ENCODE results near the gene OR1Q1. TPM values are rescaled to one million over a fixed set of nuclear protein-coding genes. Genes with fewer than 3 reads are reported as not detected.
"Not testable (repeated sequence)": the region's sequence is repeated elsewhere in the genome, so short reads cannot be mapped to it uniquely, and the experiment has no call there.

The OR1Q1 gene
- not detected for total RNA-seq

- Mint-ChIP-seq H3K27ac (no peak within 1 kb of the TSS), H3K36me3 (ENCODE audit: low read depth) (no peaks in the 10 kb centered on the region), H3K9me3 (no peaks in the 10 kb centered on the region), H3K4me3 (no peak within 1 kb of the TSS), H3K4me1 (no peaks in the 10 kb centered on the region), H3K27me3 (peaks cover 2% of the 10 kb centered on the region)
- POLR2A ChIA-PET = no interaction called here
- DNase-seq = no peak
- CTCF ChIA-PET = no interaction called here
Measured at GRCh38 chr9:122614362-122614761, at the start of gene OR1Q1. OR1Q1 (plus strand) TSS chr9:122614738; CDS start chr9:122614738, 0 bp downstream.

DNA sequence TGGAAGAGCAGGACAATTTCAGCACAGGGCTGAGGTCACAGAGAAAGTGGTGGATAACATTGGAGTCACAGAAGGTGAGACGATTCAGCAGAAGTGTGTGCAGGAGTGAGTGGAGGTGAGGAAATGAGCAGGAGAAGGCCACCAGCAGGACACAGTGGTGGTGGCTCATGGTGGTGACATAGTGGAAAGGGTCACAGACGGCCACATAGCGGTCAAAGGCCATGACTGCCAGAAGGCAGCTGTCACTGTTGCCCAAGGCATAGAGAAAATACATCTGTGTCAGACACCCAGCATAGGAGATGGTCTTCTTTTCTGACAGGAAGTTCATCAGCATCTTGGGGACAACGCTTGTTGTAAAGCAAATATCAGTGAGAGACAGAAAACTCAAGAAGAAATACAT lies 46.6 kb upstream of the OR1Q1 start:
- no peak overlapping the region for H3K27ac Mint-ChIP-seq
- no peak for DNase-seq
- POLR2A ChIA-PET = no interaction called here
- no peaks in the 10 kb centered on the region for H3K36me3 Mint-ChIP-seq (ENCODE audit: low read depth)
- H3K4me3 Mint-ChIP-seq = no peak overlapping the region
- H3K27me3 Mint-ChIP-seq = peaks cover 2% of the 10 kb centered on the region
- H3K4me1 Mint-ChIP-seq = peaks cover 3% of the 10 kb centered on the region
- CTCF ChIA-PET = no interaction called here
- peaks cover 2% of the 10 kb centered on the region for H3K9me3 Mint-ChIP-seq

- no peak for DNase-seq
- no peak overlapping the region for H3K4me3 Mint-ChIP-seq
- H3K27ac Mint-ChIP-seq = no peak overlapping the region
- CTCF ChIA-PET = no interaction called here
- no peaks in the 10 kb centered on the region for H3K9me3 Mint-ChIP-seq
- no peaks in the 10 kb centered on the region for H3K36me3 Mint-ChIP-seq (ENCODE audit: low read depth)
- peaks cover 3% of the 10 kb centered on the region for H3K4me1 Mint-ChIP-seq
- H3K27me3 Mint-ChIP-seq = no peaks in the 10 kb centered on the region
- POLR2A ChIA-PET = no interaction called here
Measured at GRCh38 chr9:122572456-122572855, 42.1 kb upstream of the OR1Q1 start.

DNA sequence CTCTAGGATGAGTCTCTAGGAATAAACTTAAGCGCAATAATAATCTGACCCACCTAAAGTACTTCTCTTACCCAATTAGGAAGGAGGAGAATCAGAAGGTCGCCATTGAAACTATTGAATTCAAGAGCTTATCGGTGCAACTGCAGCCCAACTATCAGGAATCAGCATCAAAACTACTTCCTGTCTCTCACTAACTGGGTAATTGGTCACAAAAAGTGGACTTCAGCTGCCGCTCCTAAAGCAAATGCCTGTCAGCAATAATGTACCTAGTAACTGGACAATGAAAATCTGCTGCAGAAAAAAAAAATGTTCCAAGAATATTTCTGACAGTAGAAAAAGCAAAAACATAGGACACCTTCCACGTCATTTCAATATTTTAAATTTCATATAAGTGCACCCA lies 34.7 kb upstream of the OR1Q1 start:
- ChIA-PET CTCF (no interaction called here), POLR2A (no interaction called here)
- Mint-ChIP-seq H3K27me3 (no peaks in the 10 kb centered on the region), H3K9me3 (no peaks in the 10 kb centered on the region), H3K36me3 (ENCODE audit: low read depth) (no peaks in the 10 kb centered on the region), H3K4me1 (no peaks in the 10 kb centered on the region), H3K27ac (no peak overlapping the region), H3K4me3 (no peak overlapping the region)
- no peak for DNase-seq

DNA sequence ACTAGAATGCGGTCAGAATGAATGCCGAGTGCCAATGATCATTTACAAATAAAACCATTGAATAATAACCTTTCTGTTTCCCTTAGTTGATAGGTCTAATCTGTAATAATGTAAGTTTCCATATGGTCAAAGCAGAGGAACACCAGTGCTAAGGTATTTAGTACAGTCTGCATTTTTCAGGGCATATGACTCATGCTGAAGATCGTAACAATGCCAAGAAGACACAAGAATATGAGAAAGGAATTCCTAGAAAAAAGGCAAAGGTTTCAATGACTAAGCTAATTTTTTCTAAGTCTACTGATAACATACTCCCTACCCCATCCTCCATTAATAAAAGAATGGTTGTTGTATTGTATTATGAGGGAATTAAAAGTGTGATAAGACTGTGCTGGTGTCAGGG lies 34.2 kb upstream of the OR1Q1 start:
- Mint-ChIP-seq H3K4me3 (no peak overlapping the region), H3K9me3 (no peaks in the 10 kb centered on the region), H3K4me1 (no peaks in the 10 kb centered on the region), H3K27me3 (no peaks in the 10 kb centered on the region), H3K27ac (no peak overlapping the region), H3K36me3 (ENCODE audit: low read depth) (no peaks in the 10 kb centered on the region)
- POLR2A ChIA-PET = no interaction called here
- CTCF ChIA-PET = no interaction called here
- DNase-seq = no peak

DNA sequence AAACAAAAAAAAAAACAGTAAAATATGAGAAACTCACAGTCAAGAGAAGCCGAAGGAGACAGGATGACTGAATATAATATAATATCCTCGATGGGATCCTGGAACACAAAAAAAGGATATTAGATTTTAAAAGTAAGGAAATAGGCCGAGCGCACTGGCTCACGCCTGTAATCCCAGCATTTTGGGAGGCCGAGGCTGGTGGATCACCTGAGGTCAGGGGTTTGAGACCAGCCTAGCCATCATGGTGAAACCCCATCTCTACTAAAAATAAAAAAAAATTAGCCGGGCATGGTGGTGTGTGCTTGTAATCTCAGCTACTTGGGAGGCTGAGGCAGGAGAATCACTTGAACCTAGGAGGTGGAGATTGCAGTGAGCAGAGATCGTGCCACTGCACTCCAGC lies 31.3 kb upstream of the OR1Q1 start, which contains the start of gene OR1L8:
Gene OR1L8 (minus strand): TSS at position 101 of the 400 bp plus-strand sequence. CDS start 14,907 bp downstream, outside the sequence.
- H3K27me3 Mint-ChIP-seq; H3K4me1 Mint-ChIP-seq; H3K27ac Mint-ChIP-seq; CTCF ChIA-PET; POLR2A ChIA-PET; DNase-seq; H3K9me3 Mint-ChIP-seq; H3K4me3 Mint-ChIP-seq; H3K36me3 Mint-ChIP-seq (ENCODE audit: low read depth): not testable (repeated sequence)

- Mint-ChIP-seq H3K9me3 (peaks cover 5% of the 10 kb centered on the region), H3K4me1 (no peaks in the 10 kb centered on the region), H3K27ac (no peak overlapping the region), H3K27me3 (no peaks in the 10 kb centered on the region), H3K4me3 (no peak overlapping the region), H3K36me3 (ENCODE audit: low read depth) (no peaks in the 10 kb centered on the region)
- no peak for DNase-seq
- CTCF ChIA-PET = no interaction called here
- POLR2A ChIA-PET = no interaction called here
Measured at GRCh38 chr9:122605691-122606090, 8.8 kb upstream of the OR1Q1 start.

GRCh38 chr9:122606587-122606986 lies 8.0 kb upstream of the OR1Q1 start:
- no peak overlapping the region for H3K4me3 Mint-ChIP-seq
- DNase-seq = no peak
- H3K27me3 Mint-ChIP-seq = peaks cover 2% of the 10 kb centered on the region
- ChIA-PET CTCF (no interaction called here), POLR2A (no interaction called here)
- H3K27ac Mint-ChIP-seq = no peak overlapping the region
- H3K36me3 Mint-ChIP-seq (ENCODE audit: low read depth) = no peaks in the 10 kb centered on the region
- no peaks in the 10 kb centered on the region for H3K9me3 Mint-ChIP-seq
- no peaks in the 10 kb centered on the region for H3K4me1 Mint-ChIP-seq

GRCh38 chr9:122609804-122610203 lies 4.7 kb upstream of the OR1Q1 start:
- Mint-ChIP-seq H3K27me3 (peaks cover 2% of the 10 kb centered on the region), H3K9me3 (no peaks in the 10 kb centered on the region), H3K4me3 (no peak overlapping the region), H3K4me1 (no peaks in the 10 kb centered on the region), H3K27ac (no peak overlapping the region), H3K36me3 (ENCODE audit: low read depth) (no peaks in the 10 kb centered on the region)
- CTCF ChIA-PET = no interaction called here
- POLR2A ChIA-PET = no interaction called here
- DNase-seq = no peak

- CTCF ChIA-PET = no interaction called here
- no peak for DNase-seq
- Mint-ChIP-seq H3K9me3 (peaks cover 2% of the 10 kb centered on the region), H3K4me3 (no peak overlapping the region), H3K27me3 (no peaks in the 10 kb centered on the region), H3K4me1 (no peaks in the 10 kb centered on the region), H3K36me3 (ENCODE audit: low read depth) (no peaks in the 10 kb centered on the region), H3K27ac (no peak overlapping the region)
- POLR2A ChIA-PET = no interaction called here
Measured at GRCh38 chr9:122619996-122620395, 5.5 kb downstream of the OR1Q1 start.

GRCh38 chr9:122642226-122642625 lies 27.7 kb downstream of the OR1Q1 start:
- ChIA-PET CTCF (no interaction called here), POLR2A (no interaction called here)
- peaks cover 3% of the 10 kb centered on the region for H3K27me3 Mint-ChIP-seq
- no peaks in the 10 kb centered on the region for H3K4me1 Mint-ChIP-seq
- no peak overlapping the region for H3K27ac Mint-ChIP-seq
- no peaks in the 10 kb centered on the region for H3K36me3 Mint-ChIP-seq (ENCODE audit: low read depth)
- no peak for DNase-seq
- peaks cover 3% of the 10 kb centered on the region for H3K9me3 Mint-ChIP-seq
- H3K4me3 Mint-ChIP-seq = no peak overlapping the region

DNA sequence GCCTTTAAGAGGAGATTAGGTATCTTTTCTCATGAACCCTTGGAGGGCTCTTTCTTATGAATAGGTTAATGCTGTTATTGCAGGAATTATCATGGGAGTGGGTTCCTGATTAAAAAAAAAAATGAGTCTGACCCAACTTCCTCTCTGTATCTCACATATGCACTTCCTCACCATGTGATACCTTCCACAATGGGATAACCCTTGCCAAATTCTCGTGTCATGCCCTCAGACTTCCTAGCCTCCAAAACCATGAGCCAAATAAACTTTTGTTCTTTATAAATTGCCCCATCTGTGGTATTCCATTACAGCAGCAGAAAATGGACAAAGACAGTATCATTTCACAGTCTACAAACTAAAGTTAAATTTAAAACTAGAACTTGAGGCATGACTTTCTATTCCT lies 41.8 kb downstream of the OR1Q1 start:
- H3K9me3 Mint-ChIP-seq = no peaks in the 10 kb centered on the region
- no peak overlapping the region for H3K4me3 Mint-ChIP-seq
- H3K27ac Mint-ChIP-seq = no peak overlapping the region
- DNase-seq = no peak
- no peaks in the 10 kb centered on the region for H3K36me3 Mint-ChIP-seq (ENCODE audit: low read depth)
- no peaks in the 10 kb centered on the region for H3K4me1 Mint-ChIP-seq
- H3K27me3 Mint-ChIP-seq = no peaks in the 10 kb centered on the region
- POLR2A ChIA-PET = no interaction called here
- CTCF ChIA-PET = no interaction called here

DNA sequence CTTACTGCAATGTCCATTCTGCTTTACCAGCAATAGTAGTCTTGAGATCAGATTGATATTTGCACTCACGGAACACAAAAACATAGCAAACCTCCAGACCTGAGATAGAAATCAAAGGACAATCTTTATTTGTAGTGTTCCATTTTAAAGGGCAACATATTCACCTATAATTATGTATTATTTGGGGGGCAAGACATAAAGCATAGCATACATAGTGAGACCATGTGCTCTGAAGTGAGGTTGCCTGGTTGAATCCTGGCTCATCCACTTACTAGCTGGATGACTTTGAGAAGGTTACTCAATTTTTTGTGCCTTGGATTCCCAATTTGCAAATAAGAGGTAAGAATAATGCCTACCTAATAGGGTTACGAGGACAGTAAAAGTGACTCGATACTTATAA lies 43.0 kb downstream of the OR1Q1 start, which contains the start of gene OR1B1:
Gene OR1B1 (minus strand): TSS at position 101 of the 400 bp plus-strand sequence.
- Mint-ChIP-seq H3K9me3 (no peaks in the 10 kb centered on the region), H3K4me1 (no peaks in the 10 kb centered on the region), H3K36me3 (ENCODE audit: low read depth) (no peaks in the 10 kb centered on the region), H3K27me3 (no peaks in the 10 kb centered on the region), H3K4me3 (no peak within 1 kb of the TSS), H3K27ac (no peak within 1 kb of the TSS)
- no peak for DNase-seq
- ChIA-PET POLR2A (no interaction called here), CTCF (no interaction called here)

GRCh38 chr9:122661416-122661815 lies 46.9 kb downstream of the OR1Q1 start, which contains the start of gene OR1L1:
OR1L1 (plus strand) TSS chr9:122661716; CDS start chr9:122661716, 0 bp downstream.
- Mint-ChIP-seq H3K27me3 (no peaks in the 10 kb centered on the region), H3K4me1 (no peaks in the 10 kb centered on the region), H3K27ac (no peak within 1 kb of the TSS), H3K36me3 (ENCODE audit: low read depth) (no peaks in the 10 kb centered on the region), H3K9me3 (peaks cover 2% of the 10 kb centered on the region), H3K4me3 (no peak within 1 kb of the TSS)
- no peak for DNase-seq
- POLR2A ChIA-PET = no interaction called here
- CTCF ChIA-PET = no interaction called here
